Nephron progenitor cell (in vitro differentiated cells): ENCODE data around the gene COA3.

Experiments
- DNase-seq: peaks from one replicate; pipeline ENCODE4 v3.0.0; 2021
- H3K27ac Mint-ChIP-seq: 2 replicates; pipeline ENCODE4 v1.8.0; 2021; ENCODE audit warnings: mild to moderate bottlenecking, moderate library complexity, mixed read lengths
- H3K27me3 Mint-ChIP-seq: 2 replicates; pipeline ENCODE4 v1.8.0; 2021; ENCODE audit warnings: mild to moderate bottlenecking, low read depth, mixed read lengths; ENCODE audit not compliant: poor library complexity
- H3K36me3 Mint-ChIP-seq: 2 replicates; pipeline ENCODE4 v1.8.0; 2021; ENCODE audit warnings: low read depth, mixed read lengths
- H3K4me1 Mint-ChIP-seq: 2 replicates; pipeline ENCODE4 v1.8.0; 2021; ENCODE audit warnings: mixed read lengths
- H3K4me3 Mint-ChIP-seq: 2 replicates; pipeline ENCODE4 v1.8.0; 2021; ENCODE audit warnings: mild to moderate bottlenecking, moderate library complexity, mixed read lengths
- H3K9me3 Mint-ChIP-seq: 2 replicates; pipeline ENCODE4 v1.8.0; 2021; ENCODE audit warnings: mild to moderate bottlenecking, moderate library complexity, mixed read lengths
- TF ChIP-seq, protein P1 (sequence below): fragments of 200-600 bp; sonication (generic); IDR thresholded peaks from 2 replicates; pipeline ENCODE4 v1.5.0; 2021; ENCODE audit warnings: antibody characterized with exemption

The COA3 gene

DNA sequence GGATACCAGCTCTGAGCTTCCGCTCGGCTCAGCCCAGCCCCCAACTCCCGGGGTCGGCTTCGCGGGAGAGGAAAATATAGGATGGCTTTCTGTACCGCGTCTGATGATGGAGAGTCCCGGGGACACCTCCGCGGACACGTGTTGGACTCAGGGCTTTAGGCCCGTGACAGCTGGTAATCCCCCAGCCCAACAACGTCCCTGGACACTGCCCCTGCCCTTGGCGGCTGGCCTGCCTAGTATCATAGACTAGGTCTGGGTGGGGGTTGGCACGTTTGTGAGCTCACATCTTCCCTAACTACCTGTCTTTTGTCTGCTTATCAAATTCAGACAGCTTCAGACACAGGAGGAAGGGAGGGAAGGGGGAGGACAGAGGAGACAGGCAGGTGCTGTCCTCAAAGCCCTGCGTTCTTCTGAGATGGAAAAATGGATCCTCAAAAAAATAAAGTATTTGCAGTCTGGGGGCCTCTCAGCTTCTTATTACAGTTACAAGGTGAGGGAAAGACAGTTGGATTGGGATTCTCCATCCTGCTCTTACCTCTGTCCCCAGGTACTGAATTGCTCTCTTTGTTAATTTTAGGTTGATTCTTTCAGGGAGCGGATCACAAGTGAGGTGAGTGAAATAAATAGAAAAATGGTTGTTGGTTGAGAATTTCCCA lies 35.4 kb upstream of the COA3 start:
- TF ChIP-seq, protein P1, sequence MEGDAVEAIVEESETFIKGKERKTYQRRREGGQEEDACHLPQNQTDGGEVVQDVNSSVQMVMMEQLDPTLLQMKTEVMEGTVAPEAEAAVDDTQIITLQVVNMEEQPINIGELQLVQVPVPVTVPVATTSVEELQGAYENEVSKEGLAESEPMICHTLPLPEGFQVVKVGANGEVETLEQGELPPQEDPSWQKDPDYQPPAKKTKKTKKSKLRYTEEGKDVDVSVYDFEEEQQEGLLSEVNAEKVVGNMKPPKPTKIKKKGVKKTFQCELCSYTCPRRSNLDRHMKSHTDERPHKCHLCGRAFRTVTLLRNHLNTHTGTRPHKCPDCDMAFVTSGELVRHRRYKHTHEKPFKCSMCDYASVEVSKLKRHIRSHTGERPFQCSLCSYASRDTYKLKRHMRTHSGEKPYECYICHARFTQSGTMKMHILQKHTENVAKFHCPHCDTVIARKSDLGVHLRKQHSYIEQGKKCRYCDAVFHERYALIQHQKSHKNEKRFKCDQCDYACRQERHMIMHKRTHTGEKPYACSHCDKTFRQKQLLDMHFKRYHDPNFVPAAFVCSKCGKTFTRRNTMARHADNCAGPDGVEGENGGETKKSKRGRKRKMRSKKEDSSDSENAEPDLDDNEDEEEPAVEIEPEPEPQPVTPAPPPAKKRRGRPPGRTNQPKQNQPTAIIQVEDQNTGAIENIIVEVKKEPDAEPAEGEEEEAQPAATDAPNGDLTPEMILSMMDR: no peak
- no peak for DNase-seq
- peak overlapping the region; percentile 94 for H3K4me3 Mint-ChIP-seq

DNA sequence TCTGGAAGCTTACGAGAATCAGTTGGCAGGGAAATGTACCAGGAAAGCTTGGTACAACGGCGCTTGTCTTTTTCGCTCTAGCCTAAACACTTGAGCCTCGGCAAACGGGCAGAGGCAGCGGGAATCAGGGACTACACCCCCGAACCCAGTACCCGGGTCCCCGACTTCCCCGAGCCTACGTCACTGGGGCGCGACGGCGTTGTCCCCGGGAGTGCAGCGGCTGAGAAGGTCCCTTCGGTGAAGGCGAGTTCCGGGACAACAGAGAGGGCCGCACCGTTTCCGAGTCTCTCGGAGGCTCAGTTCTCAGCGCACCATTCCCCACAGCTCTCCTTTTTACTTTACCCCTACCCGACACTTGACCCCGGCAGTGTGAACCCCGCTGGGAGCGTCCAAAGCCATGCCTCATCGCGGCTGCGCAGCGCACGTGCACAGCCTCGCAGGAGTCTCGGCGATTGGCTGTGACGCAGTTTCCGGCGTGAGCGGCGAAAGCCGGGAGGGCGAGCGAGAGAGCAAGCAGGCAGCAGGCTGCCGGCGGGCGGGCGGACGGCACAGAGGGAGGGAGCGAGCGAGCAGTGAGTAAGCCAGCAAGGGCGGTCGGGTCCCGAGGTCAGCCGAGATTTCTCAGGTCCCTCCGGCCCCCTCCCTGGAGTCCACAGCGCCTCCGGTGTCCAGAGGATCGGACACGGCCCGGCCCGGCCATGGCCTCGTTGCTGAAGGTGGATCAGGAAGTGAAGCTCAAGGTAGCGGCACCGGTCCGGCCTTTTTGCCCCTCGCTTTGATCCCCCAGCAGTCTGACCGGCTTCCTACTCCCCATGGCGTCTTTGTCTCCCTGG lies 34.6 kb upstream of the COA3 start, which contains the start of gene PSME3:
TSS of gene PSME3 (plus strand) at position 464 of the 833 bp plus-strand sequence. CDS start at position 699, 235 bp downstream.
- Mint-ChIP-seq H3K36me3 (peaks cover 35% of the 10 kb centered on the region), H3K4me1 (peaks cover 24% of the 10 kb centered on the region), H3K4me3 (peak within 1 kb of the TSS; percentile 94), H3K27me3 (peaks cover 27% of the 10 kb centered on the region), H3K27ac (peak within 1 kb of the TSS; percentile 99), H3K9me3 (no peaks in the 10 kb centered on the region)
- TF ChIP-seq, protein P1: no peak
- peak; percentile 91 for DNase-seq

More for the DNA sequence above, 35.4 kb upstream of the COA3 start:
- Mint-ChIP-seq H3K27ac (peak overlapping the region; percentile 99), H3K9me3 (no peaks in the 10 kb centered on the region), H3K36me3 (peaks cover 41% of the 10 kb centered on the region), H3K27me3 (peaks cover 19% of the 10 kb centered on the region), H3K4me1 (peaks cover 24% of the 10 kb centered on the region)

DNA sequence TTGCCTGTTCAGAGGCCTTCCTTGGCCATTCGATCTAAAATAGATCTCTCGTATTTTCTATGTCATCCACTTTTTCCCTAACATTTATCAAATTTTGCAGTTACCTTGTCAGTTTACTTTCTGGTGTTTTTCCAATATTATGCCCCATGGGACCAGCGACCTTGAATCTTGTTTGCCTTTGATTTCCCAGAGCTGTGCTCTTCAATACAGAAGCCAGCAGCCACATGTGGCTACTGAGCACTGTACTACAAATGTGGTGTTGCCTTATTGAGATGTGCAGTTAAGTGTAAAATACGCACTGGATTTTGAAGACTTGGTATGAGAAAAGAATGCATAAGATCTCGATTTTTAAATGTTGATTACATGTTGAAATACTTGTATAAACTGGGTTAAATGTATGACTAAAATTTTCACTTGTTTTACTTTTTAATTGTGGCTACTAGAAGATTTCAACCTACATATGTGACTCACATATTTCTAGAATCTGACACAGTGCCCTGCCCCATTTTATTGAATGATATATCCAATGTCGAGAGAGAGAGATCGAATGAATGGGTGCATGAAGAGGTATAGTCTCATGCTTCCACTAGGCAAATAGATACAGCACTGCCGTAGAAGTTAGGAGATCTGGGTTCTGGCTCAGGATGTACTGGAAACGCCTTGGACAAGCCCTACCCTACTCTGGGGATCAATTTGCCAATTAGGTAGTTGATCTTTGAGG lies 33.9 kb upstream of the COA3 start:
- Mint-ChIP-seq H3K36me3 (peaks cover 29% of the 10 kb centered on the region), H3K9me3 (no peaks in the 10 kb centered on the region), H3K4me1 (peaks cover 24% of the 10 kb centered on the region), H3K4me3 (peak overlapping the region; percentile 94), H3K27me3 (peaks cover 33% of the 10 kb centered on the region), H3K27ac (peak overlapping the region; percentile 99)
- TF ChIP-seq, protein P1: no peak
- DNase-seq: no peak

DNA sequence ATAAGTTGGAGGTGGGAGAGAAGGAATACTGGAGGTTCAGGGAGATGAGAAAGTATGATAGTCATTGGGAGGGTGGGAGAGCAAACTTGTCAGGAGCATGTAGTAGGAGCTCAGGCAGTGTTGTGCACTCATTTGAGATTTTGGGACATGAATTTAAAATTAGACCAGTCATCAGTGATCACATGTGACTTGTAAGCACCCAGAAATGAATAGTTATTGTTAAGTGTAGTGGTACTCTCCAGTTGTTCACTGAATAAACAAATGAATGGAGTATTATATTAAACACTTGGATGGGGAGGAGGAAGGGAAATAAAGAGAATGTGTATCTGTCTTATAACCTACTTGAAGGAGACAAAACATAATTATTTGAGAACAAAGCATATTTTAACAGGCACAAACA lies 32.5 kb upstream of the COA3 start:
- H3K27me3 Mint-ChIP-seq: peaks cover 45% of the 10 kb centered on the region
- H3K27ac Mint-ChIP-seq: no peak overlapping the region
- peaks cover 22% of the 10 kb centered on the region for H3K36me3 Mint-ChIP-seq
- DNase-seq: no peak
- peak overlapping the region; percentile 3 for H3K4me3 Mint-ChIP-seq
- peaks cover 24% of the 10 kb centered on the region for H3K4me1 Mint-ChIP-seq
- TF ChIP-seq, protein P1: no peak
- no peaks in the 10 kb centered on the region for H3K9me3 Mint-ChIP-seq

DNA sequence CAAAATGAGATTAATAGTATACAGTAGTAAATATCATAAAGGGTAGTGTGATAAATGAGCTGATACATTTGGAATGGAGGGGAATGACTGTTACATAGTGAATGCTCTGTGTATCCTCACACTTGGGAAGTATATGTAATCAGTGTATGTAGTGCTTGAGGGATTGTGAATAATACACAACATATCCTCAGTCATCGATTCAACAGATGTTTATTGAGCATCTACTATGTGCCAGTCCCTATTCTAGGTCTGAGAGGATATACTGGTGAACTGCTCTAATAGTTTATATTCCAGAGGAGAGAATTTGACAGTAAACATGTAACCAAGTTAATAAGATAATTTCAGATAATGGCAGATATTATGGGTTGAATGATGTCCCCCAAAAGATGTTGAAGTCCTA lies 29.0 kb upstream of the COA3 start:
- H3K36me3 Mint-ChIP-seq: no peaks in the 10 kb centered on the region
- H3K27ac Mint-ChIP-seq: no peak overlapping the region
- TF ChIP-seq, protein P1: no peak
- peaks cover 53% of the 10 kb centered on the region for H3K27me3 Mint-ChIP-seq
- no peak for DNase-seq
- H3K4me3 Mint-ChIP-seq: no peak overlapping the region
- H3K4me1 Mint-ChIP-seq: peaks cover 17% of the 10 kb centered on the region
- H3K9me3 Mint-ChIP-seq: no peaks in the 10 kb centered on the region
